ENCODE results near the gene IRX2. TPM values are rescaled to one million over a fixed set of nuclear protein-coding genes. Genes with fewer than 3 reads are reported as not detected.

IRX2 gene
- 0.07 TPM in 1 of 2 replicates, not detected in the other for total RNA-seq

GRCh38 chr5:2751592-2752021 lies at the start of gene IRX2:
IRX2 (minus strand) TSS chr5:2751677; CDS start chr5:2751413, 264 bp downstream.

